Body of pancreas (tissue), 4 donors: ENCODE data around the gene CDH4. TPM values are rescaled to one million over a fixed set of nuclear protein-coding genes. Genes with fewer than 3 reads are reported as not detected.

Source experiments
- ATAC-seq: fragments of 150-250 bp; one replicate; pipeline ENCODE4 v1.9.1; 2016
- DNase-seq, 4 donors: peaks; one replicate each; pipeline ENCODE4 v3.0.0-alpha.2; 2019
- H3K27ac ChIP-seq, 4 donors: fragments of 200-600 bp; sonication (generic); 1 replicate in 3 of 4; 2 replicates in 1 of 4; pipeline versions ENCODE4 v1.5.1 to v1.6.1; 2016 to 2019; ENCODE audit warnings: mild to moderate bottlenecking in 1 of 4, mixed read lengths in 1 of 4, moderate library complexity in 1 of 4
- H3K27me3 ChIP-seq, 2 donors: fragments of 200-600 bp; sonication (generic); one replicate each; pipeline ENCODE4 v1.6.0; 2016; ENCODE audit warnings: mild to moderate bottlenecking in 1 of 2
- H3K36me3 ChIP-seq, 2 donors: fragments of 200-600 bp; sonication (generic); replicated peaks in 1 of 2; 2 replicates each; pipeline ENCODE4 v1.5.1; 2016; ENCODE audit warnings: low read depth in 2 of 2; ENCODE audit not compliant: insufficient read depth in 1 of 2
- H3K4me1 ChIP-seq: fragments of 200-600 bp; sonication (generic); one replicate; pipeline ENCODE4 v1.6.0; 2016
- H3K4me3 ChIP-seq, 2 donors: fragments of 200-600 bp; sonication (generic); 1 replicate in 1 of 2; 2 replicates in 1 of 2; pipeline ENCODE4 v1.5.1; 2016 to 2019
- H3K9me3 ChIP-seq, 3 donors: fragments of 200-600 bp; sonication (generic); 1 replicate in 2 of 3; 2 replicates in 1 of 3; pipeline ENCODE4 v1.5.1; 2016
- POLR2A ChIP-seq, 3 donors: fragments of 450-650 bp; IDR thresholded peaks; one replicate each; pipeline ENCODE4 v1.6.1; 2016; ENCODE audit warnings: antibody characterized with exemption in 3 of 3, mild to moderate bottlenecking in 2 of 3
- WGBS, 2 donors: methylation state at CpG; one replicate each; pipeline ENCODE4 v1.1.5; 2017; 5-methylcytosine and 5-hydroxymethylcytosine counted together
- intact Hi-C: fragments of 100-400 bp; cut with DNase I; formaldehyde crosslinking; loops from one replicate; pipeline ENCODE4 v1.15.1; 2023
- total RNA-seq, 2 donors: library from RNA; depleted of rRNA; stranded (reverse); fragments of >200 nt; gene quantifications; one replicate each; pipeline ENCODE4 v1.1.0, GENCODE V29; 2016
- TF ChIP-seq, protein P1 (sequence below), 7 experiments: fragments of 450-650 bp in 4 of 7; fragments of 200-600 bp in 3 of 7; sonication (generic) in 3 of 7; IDR thresholded peaks; one replicate each; pipeline ENCODE4 v1.5.1; 2016 to 2019; ENCODE audit warnings: antibody characterized with exemption in 7 of 7

The CDH4 gene
- total RNA-seq, 2 donors from 2014 or later: 0.33 to 0.52 TPM

DNA sequence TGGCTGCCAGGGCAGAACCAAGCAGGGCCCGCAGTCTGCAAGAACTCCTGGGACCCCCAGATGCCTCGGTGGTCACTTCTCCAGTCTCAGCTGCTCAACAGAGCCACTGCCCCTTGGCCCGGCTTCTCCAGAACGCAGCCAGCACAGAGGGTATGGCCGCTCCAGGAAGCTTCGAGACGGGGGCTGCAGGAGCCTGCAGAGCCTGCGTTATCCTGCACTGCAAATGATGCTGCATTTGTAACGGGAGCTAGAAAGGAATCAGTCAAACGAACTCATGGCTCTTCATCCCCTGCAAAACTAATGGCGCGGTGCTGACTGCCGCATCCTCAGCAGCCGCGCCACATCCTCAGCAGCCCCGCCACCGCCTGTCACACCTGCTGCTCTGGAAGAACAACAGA, 558.7 kb downstream of the CDH4 start:
- no peaks in the 10 kb centered on the region for H3K9me3 ChIP-seq
- H3K4me3 ChIP-seq: no peak overlapping the region
- DNase-seq (no peak), ATAC-seq (no peak)
- no peak overlapping the region for H3K27ac ChIP-seq
- TF ChIP-seq POLR2A (IDR thresholded peaks at IDR 0.05): no peak
- TF ChIP-seq, protein P1, sequence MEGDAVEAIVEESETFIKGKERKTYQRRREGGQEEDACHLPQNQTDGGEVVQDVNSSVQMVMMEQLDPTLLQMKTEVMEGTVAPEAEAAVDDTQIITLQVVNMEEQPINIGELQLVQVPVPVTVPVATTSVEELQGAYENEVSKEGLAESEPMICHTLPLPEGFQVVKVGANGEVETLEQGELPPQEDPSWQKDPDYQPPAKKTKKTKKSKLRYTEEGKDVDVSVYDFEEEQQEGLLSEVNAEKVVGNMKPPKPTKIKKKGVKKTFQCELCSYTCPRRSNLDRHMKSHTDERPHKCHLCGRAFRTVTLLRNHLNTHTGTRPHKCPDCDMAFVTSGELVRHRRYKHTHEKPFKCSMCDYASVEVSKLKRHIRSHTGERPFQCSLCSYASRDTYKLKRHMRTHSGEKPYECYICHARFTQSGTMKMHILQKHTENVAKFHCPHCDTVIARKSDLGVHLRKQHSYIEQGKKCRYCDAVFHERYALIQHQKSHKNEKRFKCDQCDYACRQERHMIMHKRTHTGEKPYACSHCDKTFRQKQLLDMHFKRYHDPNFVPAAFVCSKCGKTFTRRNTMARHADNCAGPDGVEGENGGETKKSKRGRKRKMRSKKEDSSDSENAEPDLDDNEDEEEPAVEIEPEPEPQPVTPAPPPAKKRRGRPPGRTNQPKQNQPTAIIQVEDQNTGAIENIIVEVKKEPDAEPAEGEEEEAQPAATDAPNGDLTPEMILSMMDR (IDR thresholded peaks at IDR 0.05): no peak
- WGBS, 2 donors: 66 to 79% methylated on average over 16 to 17 of the region's 17 CpGs
- intact Hi-C loops: no loop called here
- no peaks in the 10 kb centered on the region for H3K36me3 ChIP-seq
- H3K27me3 ChIP-seq: no peaks in the 10 kb centered on the region
- H3K4me1 ChIP-seq: no peaks in the 10 kb centered on the region

GRCh38 chr20:61811166-61811565, 559.1 kb downstream of the CDH4 start:
- 54 to 61% methylated on average over 5 of the region's 5 CpGs for WGBS, 2 donors
- no peaks in the 10 kb centered on the region for H3K9me3 ChIP-seq
- intact Hi-C loops: no loop called here
- H3K4me1 ChIP-seq: no peaks in the 10 kb centered on the region
- no peak overlapping the region for H3K4me3 ChIP-seq
- no peaks in the 10 kb centered on the region for H3K27me3 ChIP-seq
- no peak for ATAC-seq
- H3K27ac ChIP-seq: no peak overlapping the region
- DNase-seq: no peak
- no peak for TF ChIP-seq POLR2A (IDR thresholded peaks at IDR 0.05)
- TF ChIP-seq, protein P1 (IDR thresholded peaks at IDR 0.05): no peak
- H3K36me3 ChIP-seq: no peaks in the 10 kb centered on the region

DNA sequence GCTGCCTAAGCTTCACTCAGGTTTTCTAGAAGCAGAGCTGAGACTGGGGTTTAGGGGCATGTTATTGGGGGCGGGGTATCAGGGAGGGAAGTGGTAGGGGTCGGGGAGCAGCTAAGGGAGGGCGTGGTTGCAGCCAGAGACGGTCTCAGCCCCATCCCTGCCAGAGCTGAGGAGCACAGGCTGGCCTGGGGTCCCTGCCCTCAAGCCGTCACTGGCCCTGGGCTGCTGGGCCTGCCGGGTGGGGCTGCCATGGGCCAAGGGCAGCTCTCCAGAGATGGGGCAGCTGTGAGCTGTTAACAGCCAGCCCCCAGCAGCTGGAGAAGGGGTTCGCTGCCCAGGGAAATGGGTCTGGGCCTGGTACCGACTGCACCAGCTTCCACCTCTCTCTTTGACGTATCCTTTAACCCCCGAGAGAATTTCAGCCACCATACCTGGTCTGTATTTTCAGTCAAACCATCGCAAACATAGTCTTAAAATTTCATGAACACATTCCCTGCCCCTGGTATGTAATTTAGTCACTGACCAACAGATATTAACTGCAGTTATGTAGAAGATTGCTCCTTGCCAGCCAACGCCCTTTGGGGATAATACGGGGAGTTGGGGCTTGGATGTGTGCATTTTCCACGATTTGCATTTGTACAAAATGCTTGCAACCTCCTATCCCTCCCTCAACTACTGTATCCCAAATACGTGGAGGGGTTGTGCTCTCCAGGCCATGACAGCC, 560.2 kb downstream of the CDH4 start:
- DNase-seq (no peak), ATAC-seq (no peak)
- H3K4me3 ChIP-seq: no peak overlapping the region
- H3K27ac ChIP-seq: no peak overlapping the region
- no peak for TF ChIP-seq POLR2A (IDR thresholded peaks at IDR 0.05)
- TF ChIP-seq, protein P1 (IDR thresholded peaks at IDR 0.05): no peak
- H3K9me3 ChIP-seq: no peaks in the 10 kb centered on the region
- H3K36me3 ChIP-seq: no peaks in the 10 kb centered on the region
- H3K4me1 ChIP-seq: no peaks in the 10 kb centered on the region
- intact Hi-C loops: no loop called here
- WGBS, 2 donors: 70 to 85% methylated on average over 10 to 12 of the region's 15 CpGs
- H3K27me3 ChIP-seq: no peaks in the 10 kb centered on the region

DNA sequence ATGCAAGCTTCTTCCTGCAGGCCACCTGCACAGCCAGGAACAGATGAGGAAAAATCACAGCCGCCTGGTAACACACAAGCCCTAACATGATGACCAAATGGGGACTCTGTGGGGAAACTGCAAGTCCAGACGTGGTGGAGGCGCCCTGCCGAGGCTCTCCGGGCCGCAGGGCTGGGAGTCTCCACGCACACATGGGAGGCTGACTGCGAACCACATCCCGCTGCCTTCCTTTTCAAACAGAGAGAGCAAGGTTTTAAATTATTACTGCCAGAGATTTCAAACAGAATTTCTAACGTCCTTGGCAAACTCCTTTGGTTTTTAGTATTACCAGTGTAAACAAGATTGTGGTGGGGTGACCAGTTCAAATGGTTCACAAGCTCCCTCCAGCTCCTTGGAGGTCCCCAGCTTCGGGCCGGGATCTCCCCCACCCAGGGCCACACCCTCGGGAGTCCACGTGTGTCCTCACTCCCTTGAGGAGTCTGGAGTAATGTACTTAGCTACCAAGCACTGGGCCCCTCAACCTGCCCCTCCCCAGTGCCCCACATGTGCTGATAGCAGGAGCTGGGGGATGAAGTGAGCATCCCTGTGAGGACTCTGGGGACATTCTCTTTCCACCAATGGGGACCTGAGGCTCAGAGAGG, 560.9 kb downstream of the CDH4 start:
- no peaks in the 10 kb centered on the region for H3K27me3 ChIP-seq
- WGBS, 2 donors: 60 to 74% methylated on average over 10 to 14 of the region's 14 CpGs
- no peak overlapping the region for H3K4me3 ChIP-seq
- no peak overlapping the region for H3K27ac ChIP-seq
- TF ChIP-seq, protein P1 (IDR thresholded peaks at IDR 0.05): no peak
- intact Hi-C loops: no loop called here
- ATAC-seq (no peak), DNase-seq (no peak)
- no peaks in the 10 kb centered on the region for H3K4me1 ChIP-seq
- no peaks in the 10 kb centered on the region for H3K36me3 ChIP-seq
- no peaks in the 10 kb centered on the region for H3K9me3 ChIP-seq

- DNase-seq (no peak), ATAC-seq (no peak)
- Histone ChIP-seq H3K4me3 (no peak overlapping the region), H3K27ac (no peak overlapping the region), H3K27me3 (no peaks in the 10 kb centered on the region), H3K9me3 (no peaks in the 10 kb centered on the region), H3K4me1 (no peaks in the 10 kb centered on the region), H3K36me3 (no peaks in the 10 kb centered on the region)
- WGBS, 2 donors: 43 to 72% methylated on average over 3 to 7 of the region's 7 CpGs
- intact Hi-C loops: no loop called here
- TF ChIP-seq, protein P1 (IDR thresholded peaks at IDR 0.05): no peak
- no peak for TF ChIP-seq POLR2A (IDR thresholded peaks at IDR 0.05)
Observed at GRCh38 chr20:61813791-61814190, 561.7 kb downstream of the CDH4 start.
